CD4-positive, alpha-beta T cell treated with Interleukin-15 for 4 hours (primary cell): ENCODE results near the gene FTHL17.

Experiments
- DNase-seq: peaks from one replicate; pipeline ENCODE4 v3.0.0-alpha.2; 2020; ENCODE audit warnings: low spot score

Gene FTHL17

GRCh38 chrX:31071725-31072124 lies at the start of gene FTHL17:
FTHL17 (minus strand) TSS chrX:31072041; CDS start chrX:31071953, 88 bp downstream.
- no peak for DNase-seq

GRCh38 chrX:31117266-31117665 lies 45.4 kb upstream of the FTHL17 start:
- no peak for DNase-seq

GRCh38 chrX:31115398-31115797 lies 43.6 kb upstream of the FTHL17 start:
- no peak for DNase-seq

GRCh38 chrX:31114858-31115257 lies 43.0 kb upstream of the FTHL17 start:
- no peak for DNase-seq

GRCh38 chrX:31112226-31112999 lies 40.6 kb upstream of the FTHL17 start:
- DNase-seq: no peak

GRCh38 chrX:31110657-31111056 lies 38.8 kb upstream of the FTHL17 start:
- no peak for DNase-seq

GRCh38 chrX:31099536-31100090 lies 27.8 kb upstream of the FTHL17 start:
- DNase-seq: no peak

- DNase-seq: no peak
Measured at GRCh38 chrX:31098079-31098478, 26.2 kb upstream of the FTHL17 start.

- DNase-seq: no peak
Measured at GRCh38 chrX:31093639-31093975, 21.8 kb upstream of the FTHL17 start.

GRCh38 chrX:31092970-31093638 lies 21.3 kb upstream of the FTHL17 start:
- no peak for DNase-seq

- DNase-seq: no peak
Measured at GRCh38 chrX:31092476-31092875, 20.6 kb upstream of the FTHL17 start.

GRCh38 chrX:31091819-31092218 lies 20.0 kb upstream of the FTHL17 start:
- no peak for DNase-seq

GRCh38 chrX:31074522-31074921 lies 2.7 kb upstream of the FTHL17 start:
- no peak for DNase-seq

- no peak for DNase-seq
Measured at GRCh38 chrX:31071262-31071661, 579 bp downstream of the FTHL17 start.

- DNase-seq: no peak
Measured at GRCh38 chrX:31070057-31070468, 1.8 kb downstream of the FTHL17 start.

GRCh38 chrX:31063114-31063513 lies 8.7 kb downstream of the FTHL17 start:
- DNase-seq: no peak

- no peak for DNase-seq
Measured at GRCh38 chrX:31061091-31061490, 10.8 kb downstream of the FTHL17 start.

- DNase-seq: no peak
Measured at GRCh38 chrX:31060016-31060415, 11.8 kb downstream of the FTHL17 start.

GRCh38 chrX:31058284-31058683 lies 13.6 kb downstream of the FTHL17 start:
- no peak for DNase-seq

GRCh38 chrX:31057691-31058090 lies 14.2 kb downstream of the FTHL17 start:
- DNase-seq: no peak

- no peak for DNase-seq
Measured at GRCh38 chrX:31057291-31057690, 14.6 kb downstream of the FTHL17 start.

GRCh38 chrX:31053621-31054020 lies 18.2 kb downstream of the FTHL17 start:
- DNase-seq: no peak

GRCh38 chrX:31039327-31039711 lies 32.5 kb downstream of the FTHL17 start:
- DNase-seq: no peak
